OCI-M1 (cell line): Measurements from ENCODE around the gene ZNF101.
A peak's percentile ranks its signal among the peaks of the same experiment; 100 is the strongest.

ENCODE experiments used
- DNase-seq: peaks from one replicate; lab custom pipeline; 2025; lab: John Stamatoyannopoulos, UW

ZNF101 gene

GRCh38 chr19:19668230-19669012 is at the start of gene ZNF101:
Gene ZNF101 (plus strand): TSS chr19:19668839. CDS start chr19:19668964, 125 bp downstream.
- peak; percentile 100 for DNase-seq

GRCh38 chr19:19619181-19619848 is 49.3 kb upstream of the ZNF101 start:
- DNase-seq = no peak

- DNase-seq = no peak
These were observed 48.8 kb upstream of the ZNF101 start for GRCh38 chr19:19619849-19620210.

DNA sequence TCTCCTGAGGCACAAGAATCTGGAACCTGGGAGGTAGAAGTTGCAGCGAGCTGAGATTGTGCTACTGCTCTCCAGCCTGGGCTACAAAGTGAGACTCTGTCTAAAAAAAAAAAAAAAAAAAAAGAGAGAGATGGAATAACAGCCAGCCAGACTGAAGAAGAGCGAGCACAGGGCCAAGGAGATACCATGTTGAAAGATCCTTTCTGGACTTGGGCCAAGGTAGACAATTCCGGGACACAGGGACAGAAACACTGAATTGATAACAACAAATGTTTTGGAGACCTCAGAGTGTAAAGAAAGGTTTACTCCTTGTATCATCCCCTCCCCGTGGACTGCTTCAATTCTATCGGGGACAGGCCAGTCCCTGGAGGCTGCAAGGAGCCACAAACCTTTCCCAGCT is 45.3 kb upstream of the ZNF101 start:
- no peak for DNase-seq

DNA sequence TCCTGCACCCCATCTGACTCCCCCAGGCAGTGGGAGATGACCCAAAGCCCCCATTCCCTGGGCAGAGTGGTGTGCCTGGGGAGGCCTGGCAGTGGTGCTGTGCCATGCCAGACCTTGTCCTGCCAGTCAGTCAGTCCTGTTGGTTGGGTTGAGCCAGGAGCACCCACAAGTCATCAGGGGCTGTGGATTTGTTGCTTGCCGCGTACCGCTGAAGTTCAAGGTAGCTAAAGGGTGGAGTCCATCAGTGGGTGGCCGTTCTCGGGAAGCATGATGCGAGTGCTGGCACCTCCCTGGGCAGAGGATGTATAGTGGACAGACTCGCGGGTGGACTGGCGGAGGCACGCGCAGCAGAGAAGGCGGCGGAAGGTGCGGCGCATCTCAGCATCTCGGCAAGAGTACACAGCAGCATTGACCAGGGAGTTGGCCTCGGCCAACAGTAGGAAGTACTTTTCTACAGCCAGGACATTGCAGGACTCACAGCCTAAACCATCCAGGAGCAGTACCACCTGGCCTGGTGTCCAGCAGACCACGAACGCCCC is 44.5 kb upstream of the ZNF101 start:
- no peak for DNase-seq

DNA sequence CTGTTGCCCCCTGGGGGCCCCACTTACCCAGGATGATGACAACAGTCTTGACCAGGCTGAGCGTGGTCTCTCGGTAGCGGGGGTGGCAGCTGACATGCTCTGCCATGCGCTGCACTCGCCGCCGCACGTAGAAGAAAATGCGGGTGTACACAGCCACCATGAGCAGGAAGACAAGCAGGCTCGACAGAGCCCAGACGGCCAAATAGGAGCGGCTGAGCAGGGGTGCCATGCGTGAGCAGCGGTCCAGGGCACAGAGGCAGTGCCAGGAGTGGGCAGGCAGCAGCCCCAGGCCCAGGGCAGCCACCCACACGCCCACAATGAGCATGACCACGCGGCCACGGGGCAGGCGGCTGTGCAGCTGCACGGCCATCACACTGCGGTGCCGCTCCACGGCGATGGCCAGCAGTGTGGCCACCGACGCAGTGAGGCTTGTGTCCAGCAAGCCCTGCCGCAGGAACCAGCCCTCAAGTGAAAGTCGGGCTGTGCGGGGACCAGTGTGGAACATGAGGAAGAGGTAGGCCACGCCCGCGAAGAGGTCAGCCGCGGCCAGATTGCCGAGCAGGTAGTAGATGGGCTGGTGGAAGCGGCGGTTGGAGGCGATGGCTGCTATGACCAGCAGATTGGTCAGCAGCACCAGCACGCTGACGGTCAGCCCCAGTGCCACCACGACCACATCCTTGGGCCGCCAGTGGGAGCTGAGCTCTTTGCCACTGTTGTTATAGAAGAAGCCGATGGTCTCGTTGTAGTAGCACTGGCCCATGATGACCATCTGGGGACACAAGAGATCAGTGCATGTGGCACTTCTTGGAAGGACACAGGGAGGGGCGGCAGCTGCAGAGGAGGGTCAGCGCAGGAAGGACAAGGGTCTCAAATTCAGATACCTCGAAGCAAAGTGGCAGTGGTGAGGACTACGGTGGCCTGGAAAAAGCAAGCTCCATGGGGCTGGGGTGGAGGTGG is 41.8 kb upstream of the ZNF101 start:
- DNase-seq = no peak

DNA sequence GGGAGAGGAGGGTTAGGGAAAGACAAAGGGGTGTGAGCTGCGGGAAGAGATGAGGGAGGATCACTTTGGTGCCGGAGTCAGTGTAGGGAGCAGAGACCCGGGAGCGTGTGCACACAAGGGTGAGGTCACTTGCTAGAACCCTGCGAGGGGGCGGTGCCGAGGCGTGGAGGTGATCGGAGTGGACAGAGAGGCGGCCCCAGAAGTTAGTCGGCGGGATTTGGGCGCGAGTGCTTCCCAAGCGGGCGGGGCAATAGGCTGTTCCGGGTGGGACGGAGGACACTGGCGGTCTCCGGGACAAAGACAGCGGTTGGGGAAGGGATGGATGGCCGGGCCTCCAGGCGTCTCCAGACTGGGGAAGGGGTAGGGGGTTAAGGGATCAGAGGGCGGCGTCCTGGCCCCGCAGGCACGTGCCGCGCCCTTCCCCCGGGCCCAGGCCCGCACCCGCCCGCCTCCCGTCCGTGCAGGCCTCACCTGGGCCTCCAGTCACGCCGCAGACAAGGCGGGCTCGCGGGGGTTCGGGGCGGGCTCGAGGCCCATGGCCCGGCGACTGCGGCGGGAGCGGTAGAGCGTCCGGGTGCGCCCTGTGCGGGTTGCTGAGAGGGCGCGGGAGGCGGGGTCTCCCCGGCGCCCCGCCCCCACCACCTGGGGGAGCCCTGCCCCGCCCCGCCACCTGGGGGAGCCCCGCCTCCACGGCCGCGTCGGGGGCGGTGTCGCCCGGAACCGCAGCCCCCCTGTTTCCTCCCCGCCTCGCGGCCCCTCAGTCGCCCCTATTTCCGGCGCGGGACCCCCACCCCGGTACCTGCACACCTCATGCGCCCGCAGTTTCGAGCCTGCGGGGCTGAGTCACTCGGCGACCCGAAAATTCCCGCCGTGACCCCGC is 40.8 kb upstream of the ZNF101 start, which contains the start of gene LPAR2:
TSS of gene LPAR2 (minus strand) at position 600 of the 880 bp plus-strand sequence. CDS start 945 bp downstream, outside the sequence.
- no peak for DNase-seq

GRCh38 chr19:19628501-19629134 is 40.0 kb upstream of the ZNF101 start:
- no peak for DNase-seq

GRCh38 chr19:19630062-19630414 is 38.6 kb upstream of the ZNF101 start:
- no peak for DNase-seq

GRCh38 chr19:19630426-19630825 is 38.2 kb upstream of the ZNF101 start:
- DNase-seq = no peak

- no peak for DNase-seq
These were observed 37.3 kb upstream of the ZNF101 start for GRCh38 chr19:19631346-19631745.

DNA sequence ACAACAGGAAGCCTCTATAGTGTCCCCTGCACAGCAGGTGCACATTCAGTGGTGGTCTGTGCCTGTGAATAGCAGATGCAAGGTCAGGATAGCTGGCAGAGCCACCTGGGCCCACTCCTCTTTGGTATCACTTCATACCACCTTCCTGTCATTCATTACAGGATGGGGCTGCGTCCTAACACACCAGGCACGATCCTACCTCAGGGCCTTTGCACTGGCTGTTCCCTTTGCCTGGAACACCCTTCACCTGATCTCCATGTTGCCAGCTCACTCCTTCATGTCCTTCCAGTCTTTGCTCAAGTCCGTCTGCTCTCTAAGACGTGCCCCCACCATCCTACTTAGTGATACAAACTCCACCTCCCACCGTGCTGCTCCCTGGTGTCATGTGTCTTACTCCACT is 36.0 kb upstream of the ZNF101 start:
- DNase-seq = no peak

GRCh38 chr19:19633711-19634515 is 34.7 kb upstream of the ZNF101 start:
- DNase-seq = no peak

GRCh38 chr19:19634516-19635312 is 33.9 kb upstream of the ZNF101 start:
- DNase-seq = no peak

- no peak for DNase-seq
These were observed 33.3 kb upstream of the ZNF101 start for GRCh38 chr19:19635313-19635702.

GRCh38 chr19:19636573-19637185 is 32.0 kb upstream of the ZNF101 start:
- no peak for DNase-seq

DNA sequence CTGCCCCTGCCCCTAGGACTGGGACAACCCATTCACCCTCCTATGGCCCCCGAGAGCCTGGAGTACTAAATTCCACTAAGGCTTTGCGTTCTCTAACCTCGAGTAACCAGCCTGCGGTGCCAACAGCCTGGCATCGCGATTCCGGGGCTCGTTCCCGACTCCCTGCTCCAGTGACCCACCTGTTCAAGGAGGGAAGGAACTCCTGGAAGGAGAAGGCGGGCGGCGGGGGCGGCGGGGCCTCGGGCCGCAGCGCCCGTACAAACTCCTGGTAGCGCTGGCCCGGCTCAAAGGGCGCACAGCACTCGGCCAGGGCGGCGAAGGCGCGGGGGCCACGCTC is 31.5 kb upstream of the ZNF101 start:
- no peak for DNase-seq

DNA sequence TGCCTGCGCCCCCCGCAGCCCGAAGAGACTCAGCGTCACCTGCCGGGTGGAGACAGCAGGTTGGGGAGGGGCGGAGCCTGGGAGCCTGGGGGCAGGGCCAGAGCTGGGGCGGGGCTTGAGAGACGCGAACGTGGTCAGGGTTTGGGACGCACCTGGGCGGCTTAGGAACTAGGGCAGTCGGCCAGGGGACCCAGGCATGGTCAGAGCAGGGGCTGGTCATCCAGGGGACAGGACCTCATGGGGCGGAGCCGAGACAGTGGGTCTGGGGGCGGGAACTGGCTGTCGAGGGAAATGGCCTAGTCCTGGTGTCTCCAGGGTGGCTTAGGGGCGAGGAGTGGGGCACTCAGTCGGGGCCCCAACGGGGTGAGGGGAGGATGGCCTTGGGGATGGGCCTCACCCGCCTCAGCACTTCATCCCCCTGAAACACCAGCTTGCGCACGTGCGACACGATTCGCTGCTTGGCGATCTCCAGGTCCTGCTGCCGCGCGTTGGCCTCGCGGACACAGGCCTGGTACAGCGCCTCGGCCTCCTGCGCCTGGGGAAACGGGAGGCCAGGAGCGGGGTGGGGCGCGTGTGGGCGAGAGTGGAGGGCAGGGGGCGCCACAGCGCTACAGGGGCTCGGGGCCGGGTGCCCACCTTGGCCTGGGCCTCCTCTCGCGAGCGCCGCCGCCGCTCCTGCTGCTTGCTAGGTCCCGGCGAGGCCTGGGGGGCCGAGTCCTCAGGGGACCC is 31.0 kb upstream of the ZNF101 start:
- DNase-seq = no peak
